Peyer's patch (tissue), 4 donors: Measurements from ENCODE around the gene TRMT44. TPM values are rescaled to one million over a fixed set of nuclear protein-coding genes. Genes with fewer than 3 reads are reported as not detected.

Experiments
- DNase-seq, 3 donors: peaks; one replicate each; pipeline ENCODE4 v3.0.0-alpha.2; 2017 to 2019
- H3K27ac ChIP-seq, 4 donors: fragments of 200-600 bp; sonication (generic); one replicate each; pipeline ENCODE4 v1.5.1; 2016 to 2019
- H3K27me3 ChIP-seq, 2 donors: fragments of 200-600 bp; sonication (generic); one replicate each; pipeline ENCODE4 v1.5.1; 2019
- H3K36me3 ChIP-seq, 3 donors: fragments of 200-600 bp; sonication (generic); one replicate each; pipeline ENCODE4 v1.5.1; 2016 to 2019
- H3K4me1 ChIP-seq, 4 donors: fragments of 200-600 bp; sonication (generic); one replicate each; pipeline ENCODE4 v1.5.1; 2016 to 2019
- H3K4me3 ChIP-seq, 4 donors: fragments of 200-600 bp; sonication (generic); 1 replicate in 3 of 4; 2 replicates in 1 of 4; pipeline ENCODE4 v1.5.1; 2016 to 2019; ENCODE audit warnings: mild to moderate bottlenecking in 1 of 4
- H3K9me3 ChIP-seq, 4 donors: fragments of 200-600 bp; sonication (generic); one replicate each; pipeline ENCODE4 v1.5.1; 2016 to 2019; ENCODE audit warnings: mild to moderate bottlenecking in 1 of 4
- POLR2A ChIP-seq, 2 donors: fragments of 450-650 bp; IDR thresholded peaks; one replicate each; pipeline ENCODE4 v1.5.1; 2017; ENCODE audit warnings: antibody characterized with exemption in 2 of 2, mild to moderate bottlenecking in 2 of 2, moderate library complexity in 2 of 2
- total RNA-seq, 4 donors: library from RNA; depleted of rRNA; stranded (reverse); fragments of >200 nt; gene quantifications; one replicate each; pipeline ENCODE4 v1.1.0, GENCODE V29; 2016
- TF ChIP-seq, protein P1 (sequence below), 6 experiments: fragments of 450-650 bp in 4 of 6; fragments of 200-600 bp in 2 of 6; sonication (generic) in 1 of 6; IDR thresholded peaks; one replicate each; pipeline ENCODE4 v1.5.1; 2017 to 2019; ENCODE audit warnings: antibody characterized with exemption in 6 of 6, mild to moderate bottlenecking in 3 of 6, moderate library complexity in 1 of 6

Gene TRMT44
- total RNA-seq, 4 donors from 2014 or later, result 16.8 to 31.6 (median 28.1) TPM

DNA sequence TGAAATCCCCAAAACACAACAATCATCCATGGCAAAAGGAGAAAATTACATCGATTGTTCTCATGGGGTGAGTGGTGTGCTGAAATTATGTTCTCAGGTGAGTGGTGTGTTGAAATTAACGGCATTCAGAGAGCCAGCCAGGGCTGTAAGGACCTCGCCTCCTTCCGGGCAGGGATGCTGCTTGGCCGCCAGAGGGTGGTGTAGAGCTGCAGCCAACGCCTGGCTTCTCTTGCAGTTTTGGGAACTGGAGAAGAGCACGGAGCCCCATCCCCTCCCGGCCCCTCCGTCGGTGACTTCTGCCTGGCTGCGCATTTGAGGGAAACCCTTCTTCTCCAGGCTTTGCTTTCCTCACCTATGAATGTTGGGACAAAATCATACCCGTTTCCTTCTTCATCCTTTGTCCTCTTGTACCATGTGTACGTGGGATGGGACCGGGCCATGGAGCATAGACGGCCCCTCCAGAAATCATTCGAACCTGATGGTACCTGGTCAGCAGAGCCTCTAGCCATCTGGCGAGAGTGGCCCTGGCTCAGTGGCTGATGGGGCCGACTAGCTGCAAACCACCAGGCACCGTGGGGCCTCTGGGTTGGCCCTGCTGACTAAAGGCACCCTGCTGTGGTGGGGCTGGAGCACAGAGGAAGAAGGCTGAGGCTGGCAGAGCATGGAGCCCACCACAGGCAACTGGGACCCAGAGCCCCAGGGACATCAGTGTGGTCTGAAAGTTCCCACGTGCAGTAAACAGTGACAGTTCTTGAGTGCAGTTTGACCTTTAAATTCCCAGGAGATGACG lies 28.4 kb downstream of the TRMT44 start:
- Histone ChIP-seq H3K27ac (no peak overlapping the region), H3K9me3 (no peaks in the 10 kb centered on the region), H3K4me3 (no peak overlapping the region), H3K36me3 (peaks cover 0 to 55% (median 0%) of the 10 kb centered on the region in 3 donors), H3K4me1 (peaks cover 0 to 21% (median 0%) of the 10 kb centered on the region in 4 donors), H3K27me3 (no peaks in the 10 kb centered on the region)
- peak; percentile 29 to 71 (median 70) for DNase-seq
- TF ChIP-seq, protein P1, sequence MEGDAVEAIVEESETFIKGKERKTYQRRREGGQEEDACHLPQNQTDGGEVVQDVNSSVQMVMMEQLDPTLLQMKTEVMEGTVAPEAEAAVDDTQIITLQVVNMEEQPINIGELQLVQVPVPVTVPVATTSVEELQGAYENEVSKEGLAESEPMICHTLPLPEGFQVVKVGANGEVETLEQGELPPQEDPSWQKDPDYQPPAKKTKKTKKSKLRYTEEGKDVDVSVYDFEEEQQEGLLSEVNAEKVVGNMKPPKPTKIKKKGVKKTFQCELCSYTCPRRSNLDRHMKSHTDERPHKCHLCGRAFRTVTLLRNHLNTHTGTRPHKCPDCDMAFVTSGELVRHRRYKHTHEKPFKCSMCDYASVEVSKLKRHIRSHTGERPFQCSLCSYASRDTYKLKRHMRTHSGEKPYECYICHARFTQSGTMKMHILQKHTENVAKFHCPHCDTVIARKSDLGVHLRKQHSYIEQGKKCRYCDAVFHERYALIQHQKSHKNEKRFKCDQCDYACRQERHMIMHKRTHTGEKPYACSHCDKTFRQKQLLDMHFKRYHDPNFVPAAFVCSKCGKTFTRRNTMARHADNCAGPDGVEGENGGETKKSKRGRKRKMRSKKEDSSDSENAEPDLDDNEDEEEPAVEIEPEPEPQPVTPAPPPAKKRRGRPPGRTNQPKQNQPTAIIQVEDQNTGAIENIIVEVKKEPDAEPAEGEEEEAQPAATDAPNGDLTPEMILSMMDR (IDR thresholded peaks at IDR 0.05), result peak in 5 of 6 experiments; percentile 47 to 86 (median 74)
- TF ChIP-seq POLR2A (IDR thresholded peaks at IDR 0.05), result no peak

DNA sequence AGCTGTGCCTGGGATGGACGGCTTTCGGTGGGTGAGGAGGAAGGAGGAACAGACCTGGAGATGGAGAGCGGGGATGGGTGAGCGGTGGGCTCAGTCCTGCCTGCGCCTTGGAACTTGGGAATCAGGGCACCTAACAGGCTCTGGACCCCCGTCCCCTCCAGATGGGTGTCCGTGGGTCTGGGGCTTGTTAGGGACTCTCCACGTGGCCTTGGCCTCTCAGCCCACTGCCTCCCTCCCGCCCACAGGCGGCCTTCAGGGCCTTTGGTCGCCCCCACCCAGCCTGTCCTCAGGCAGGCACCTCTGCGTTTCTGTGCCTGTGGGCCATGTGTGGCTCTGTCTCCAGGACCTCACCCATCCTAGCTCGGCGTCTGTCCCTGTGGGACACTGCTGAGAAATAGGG lies 29.0 kb downstream of the TRMT44 start:
- H3K36me3 ChIP-seq, result peaks cover 0 to 51% (median 0%) of the 10 kb centered on the region in 3 donors
- no peak for TF ChIP-seq POLR2A (IDR thresholded peaks at IDR 0.05)
- TF ChIP-seq, protein P1 (IDR thresholded peaks at IDR 0.05), result no peak
- DNase-seq, result no peak
- H3K4me3 ChIP-seq, result no peak overlapping the region
- no peaks in the 10 kb centered on the region for H3K9me3 ChIP-seq
- no peaks in the 10 kb centered on the region for H3K27me3 ChIP-seq
- no peak overlapping the region for H3K27ac ChIP-seq
- peaks cover 0 to 21% (median 0%) of the 10 kb centered on the region in 4 donors for H3K4me1 ChIP-seq

DNA sequence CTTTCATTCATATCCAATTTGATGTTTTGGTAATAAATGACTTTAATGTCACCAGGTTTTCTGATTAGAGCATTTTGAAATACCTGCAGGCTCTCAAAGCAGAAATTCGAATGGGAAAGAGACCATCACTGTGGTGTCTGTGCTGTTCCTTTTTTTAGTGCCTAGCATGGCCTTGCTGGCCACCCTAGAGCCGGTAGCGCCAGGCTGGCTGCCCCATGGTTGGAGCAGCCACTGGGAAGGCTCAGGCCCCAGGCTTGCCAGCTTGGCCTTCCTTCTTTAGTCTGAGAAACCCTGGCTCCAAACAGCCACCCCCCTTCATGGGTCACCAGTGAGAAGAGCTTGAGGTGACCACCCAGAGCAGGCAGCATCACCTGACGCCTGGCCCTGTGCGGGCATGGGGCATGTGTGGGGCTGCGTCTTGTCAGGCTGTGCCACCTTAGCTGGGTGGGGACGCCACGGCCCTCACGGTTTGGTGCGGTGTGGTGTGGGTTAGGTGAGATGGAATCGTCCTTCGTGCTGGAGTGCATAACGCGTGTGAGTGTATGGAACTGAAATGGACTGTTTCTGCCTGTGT lies 30.0 kb downstream of the TRMT44 start:
- Histone ChIP-seq H3K36me3 (peaks cover 0 to 41% (median 0%) of the 10 kb centered on the region in 3 donors), H3K4me3 (no peak overlapping the region), H3K4me1 (peaks cover 0 to 21% (median 0%) of the 10 kb centered on the region in 4 donors), H3K9me3 (no peaks in the 10 kb centered on the region), H3K27me3 (no peaks in the 10 kb centered on the region), H3K27ac (no peak overlapping the region)
- DNase-seq, result no peak
- TF ChIP-seq, protein P1 (IDR thresholded peaks at IDR 0.05), result no peak
- no peak for TF ChIP-seq POLR2A (IDR thresholded peaks at IDR 0.05)

DNA sequence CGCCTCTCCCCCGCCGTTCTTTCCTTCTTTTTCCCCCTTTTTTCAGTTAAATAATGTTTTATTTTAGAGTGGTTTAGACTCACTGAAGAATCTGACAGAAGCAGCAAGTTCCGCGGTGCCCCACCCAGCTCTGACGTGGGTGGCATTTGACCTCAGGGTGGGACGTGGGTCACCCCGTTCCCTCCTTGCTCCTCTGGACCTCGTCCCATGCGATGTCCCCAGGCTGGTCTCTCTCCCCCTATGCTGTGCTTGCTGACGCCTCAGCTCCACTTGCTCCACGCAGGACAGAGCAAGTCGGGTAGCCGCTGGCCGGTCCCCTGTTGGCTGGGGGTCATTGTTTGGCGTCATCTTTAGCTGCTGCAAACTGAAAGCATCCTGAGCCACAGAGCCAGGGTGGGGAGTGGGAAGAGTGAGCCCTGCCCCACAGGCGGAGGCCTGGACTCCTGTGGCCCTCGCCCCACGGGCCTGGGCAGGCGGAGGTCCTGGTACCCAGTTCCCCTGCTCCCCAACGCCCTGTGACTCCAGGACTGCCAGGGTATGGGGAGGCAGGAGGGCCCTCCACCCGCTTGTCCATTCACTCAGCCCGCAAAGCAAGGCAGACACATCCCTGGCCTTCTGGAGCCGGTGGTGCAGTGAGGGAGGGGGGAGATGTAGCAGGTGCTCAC lies 30.8 kb downstream of the TRMT44 start:
- Histone ChIP-seq H3K36me3 (peaks cover 0 to 36% (median 0%) of the 10 kb centered on the region in 3 donors), H3K9me3 (no peaks in the 10 kb centered on the region), H3K4me3 (no peak overlapping the region), H3K27ac (no peak overlapping the region), H3K27me3 (no peaks in the 10 kb centered on the region), H3K4me1 (peaks cover 0 to 21% (median 0%) of the 10 kb centered on the region in 4 donors)
- no peak for DNase-seq
- TF ChIP-seq, protein P1 (IDR thresholded peaks at IDR 0.05), result no peak
- TF ChIP-seq POLR2A (IDR thresholded peaks at IDR 0.05), result no peak

DNA sequence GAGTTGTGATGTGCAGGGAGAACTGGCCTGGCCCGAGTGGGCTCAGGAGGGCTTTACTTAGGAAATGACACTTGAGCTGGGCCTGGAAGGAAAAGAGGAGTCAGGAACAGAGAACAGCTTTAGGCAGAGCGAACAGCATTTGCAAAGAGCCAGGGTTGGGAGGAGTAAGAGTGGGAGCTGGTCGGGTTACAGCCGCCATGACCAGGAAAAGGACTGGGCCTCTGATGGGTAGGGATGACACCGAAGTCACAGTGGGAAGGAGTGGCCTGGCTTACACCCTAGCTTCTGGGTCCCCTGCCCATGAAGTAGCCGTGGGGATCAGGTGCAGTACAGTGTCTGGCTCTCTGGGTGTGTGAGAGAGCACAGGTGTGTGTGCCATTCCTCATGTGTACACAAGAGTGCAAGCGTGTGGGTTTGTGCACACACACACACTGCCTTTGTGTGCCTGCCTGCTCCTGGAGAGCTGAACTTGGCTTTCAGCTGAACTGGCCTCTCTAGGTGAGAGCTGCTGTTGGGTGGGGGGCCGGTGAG lies 31.6 kb downstream of the TRMT44 start:
- Histone ChIP-seq H3K27ac (peak overlapping the region; percentile 4 to 63 (median 43)), H3K4me1 (peaks cover 0 to 21% (median 0%) of the 10 kb centered on the region in 4 donors), H3K36me3 (peaks cover 0 to 36% (median 0%) of the 10 kb centered on the region in 3 donors), H3K4me3 (no peak overlapping the region), H3K9me3 (no peaks in the 10 kb centered on the region), H3K27me3 (no peaks in the 10 kb centered on the region)
- no peak for DNase-seq
- TF ChIP-seq, protein P1 (IDR thresholded peaks at IDR 0.05), result no peak
- TF ChIP-seq POLR2A (IDR thresholded peaks at IDR 0.05), result no peak
